ENCODE measurements around the gene CANT1.
A peak's percentile ranks its signal among the peaks of the same experiment; 100 is the strongest.

CANT1 gene

GRCh38 chr17:79009397-79010303 is at the start of gene CANT1:
CANT1 (minus strand) TSS chr17:79009764; CDS start chr17:78997622, 12,142 bp downstream.
- peak; percentile 70 to 74 for DNase-seq

- DNase-seq: no peak
Observed at GRCh38 chr17:79057737-79058385, 48.3 kb upstream of the CANT1 start.

DNA sequence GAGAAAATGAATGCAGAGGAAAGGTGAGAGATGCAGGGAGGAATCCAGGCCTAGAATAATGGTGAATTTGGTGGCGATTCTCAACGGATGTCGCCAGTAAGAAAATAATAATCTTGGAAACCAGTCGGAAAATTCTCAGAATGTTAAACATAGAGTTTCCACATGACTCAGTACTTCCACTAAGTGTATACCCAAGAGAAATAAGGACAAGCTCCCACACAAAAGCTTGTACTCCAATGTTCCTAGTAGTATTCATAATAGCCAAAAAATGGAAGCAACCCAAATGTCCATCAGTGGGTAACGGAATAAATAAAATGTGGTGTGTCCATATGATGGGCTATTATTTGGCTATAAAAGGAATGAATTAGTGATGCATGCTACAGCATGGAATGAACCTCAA is 45.6 kb upstream of the CANT1 start:
- DNase-seq: no peak

DNA sequence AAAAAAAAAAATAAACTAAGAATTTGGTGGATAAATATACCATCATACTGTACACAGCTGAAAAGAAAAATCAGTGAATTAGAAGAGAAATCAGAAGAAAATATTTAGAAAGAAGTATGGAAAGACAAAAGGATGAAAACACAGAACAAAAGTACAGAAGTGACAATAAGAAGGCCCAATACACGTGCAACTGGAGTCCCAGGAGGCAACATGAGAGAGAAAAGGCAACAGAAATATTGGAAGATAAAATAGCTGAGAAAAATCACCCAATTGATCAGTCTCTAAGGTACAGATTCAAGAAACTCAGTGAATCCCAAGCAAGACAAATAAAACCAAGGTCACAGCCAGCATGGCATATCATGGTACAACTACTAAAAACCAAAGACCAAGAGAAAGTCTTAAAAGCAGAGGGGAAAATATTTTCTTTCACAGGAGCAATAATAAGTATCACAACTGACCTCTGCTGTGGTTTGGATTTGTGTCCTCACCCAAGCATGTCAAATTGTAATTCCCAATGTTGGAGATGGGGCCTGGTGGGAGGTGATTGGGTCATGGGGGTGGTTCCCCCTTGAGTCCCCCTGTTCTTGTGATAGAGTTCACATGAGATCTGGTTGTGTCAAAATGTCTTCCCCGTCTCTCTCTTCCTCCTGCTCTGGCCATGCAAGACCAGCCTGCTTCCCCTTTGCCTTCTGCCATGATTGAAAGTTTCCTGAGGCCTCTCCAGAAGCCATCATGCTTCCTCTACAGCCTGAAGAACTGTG is 44.8 kb upstream of the CANT1 start:
- no peak for DNase-seq

DNA sequence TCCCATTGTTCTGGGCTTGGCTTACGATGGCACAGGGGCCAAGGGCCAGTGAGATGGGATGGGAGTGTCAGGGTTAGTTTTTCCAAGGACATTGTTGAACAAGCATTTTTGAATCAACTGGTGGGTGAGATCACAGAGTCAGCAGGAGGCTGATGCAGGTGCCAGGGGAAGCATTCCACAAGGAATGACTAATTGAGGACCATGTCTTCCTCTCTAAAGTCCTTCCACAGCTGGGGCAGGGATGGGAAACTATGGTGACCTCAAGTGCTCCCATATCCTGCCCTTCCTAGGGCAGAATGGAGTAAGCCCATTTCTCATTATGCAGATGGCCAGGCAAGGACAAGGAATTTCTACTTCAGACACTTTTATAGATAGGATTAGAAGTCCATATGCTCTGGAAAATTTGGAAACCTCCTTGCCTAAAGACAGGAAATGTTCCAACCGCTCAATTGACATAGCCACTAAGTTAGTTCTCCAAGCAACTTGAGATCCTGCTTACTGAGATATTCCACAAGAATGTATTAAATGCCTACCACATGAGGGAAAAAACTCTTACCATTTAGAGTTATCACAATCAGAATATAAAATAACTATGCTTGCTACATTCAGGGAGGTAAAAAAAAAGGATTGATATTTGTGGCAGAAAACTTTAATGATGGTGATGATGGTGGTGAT is 43.8 kb upstream of the CANT1 start:
- no peak for DNase-seq

- DNase-seq: no peak
Observed at GRCh38 chr17:79052131-79052530, 42.6 kb upstream of the CANT1 start.

DNA sequence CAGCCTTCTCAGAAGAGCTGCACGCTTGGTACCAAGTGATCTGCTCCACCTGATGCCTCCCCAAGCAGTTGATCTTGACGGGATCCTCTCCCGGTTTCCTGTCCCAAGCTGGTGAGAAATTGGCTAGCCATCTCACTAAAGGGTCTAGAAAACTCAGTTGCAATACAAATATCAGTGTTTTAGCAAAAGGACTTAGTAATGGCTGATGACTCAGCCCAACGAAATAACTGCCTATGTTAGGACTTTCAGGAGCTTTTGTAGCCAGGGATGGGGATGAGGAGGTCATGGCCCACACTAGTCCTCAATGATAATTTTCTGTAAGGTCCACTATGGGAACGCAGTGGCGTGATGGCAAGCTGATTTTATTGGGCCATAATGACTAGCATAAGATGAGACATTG is 41.7 kb upstream of the CANT1 start:
- no peak for DNase-seq

DNA sequence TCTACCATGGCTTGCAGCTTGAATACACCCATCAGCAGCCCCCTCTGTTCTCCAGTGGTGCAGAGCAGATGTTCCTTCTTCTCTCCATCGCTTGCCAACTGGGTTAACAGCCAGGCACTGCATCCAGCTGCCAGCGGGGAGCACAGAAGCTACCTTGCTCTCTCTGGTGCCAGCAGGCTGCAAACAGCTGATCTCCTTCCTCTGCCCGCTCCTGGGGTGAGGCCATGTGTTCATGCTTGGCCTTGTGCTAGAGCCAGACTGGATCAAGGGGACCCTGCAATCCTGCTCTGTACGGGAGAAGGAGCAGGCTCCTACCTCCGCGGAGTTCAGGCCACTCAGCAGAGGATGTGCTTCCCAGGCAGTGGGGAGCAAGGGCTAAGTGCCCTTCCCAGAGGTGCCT is 41.0 kb upstream of the CANT1 start:
- no peak for DNase-seq

GRCh38 chr17:79049821-79050220 is 40.3 kb upstream of the CANT1 start:
- DNase-seq: no peak

DNA sequence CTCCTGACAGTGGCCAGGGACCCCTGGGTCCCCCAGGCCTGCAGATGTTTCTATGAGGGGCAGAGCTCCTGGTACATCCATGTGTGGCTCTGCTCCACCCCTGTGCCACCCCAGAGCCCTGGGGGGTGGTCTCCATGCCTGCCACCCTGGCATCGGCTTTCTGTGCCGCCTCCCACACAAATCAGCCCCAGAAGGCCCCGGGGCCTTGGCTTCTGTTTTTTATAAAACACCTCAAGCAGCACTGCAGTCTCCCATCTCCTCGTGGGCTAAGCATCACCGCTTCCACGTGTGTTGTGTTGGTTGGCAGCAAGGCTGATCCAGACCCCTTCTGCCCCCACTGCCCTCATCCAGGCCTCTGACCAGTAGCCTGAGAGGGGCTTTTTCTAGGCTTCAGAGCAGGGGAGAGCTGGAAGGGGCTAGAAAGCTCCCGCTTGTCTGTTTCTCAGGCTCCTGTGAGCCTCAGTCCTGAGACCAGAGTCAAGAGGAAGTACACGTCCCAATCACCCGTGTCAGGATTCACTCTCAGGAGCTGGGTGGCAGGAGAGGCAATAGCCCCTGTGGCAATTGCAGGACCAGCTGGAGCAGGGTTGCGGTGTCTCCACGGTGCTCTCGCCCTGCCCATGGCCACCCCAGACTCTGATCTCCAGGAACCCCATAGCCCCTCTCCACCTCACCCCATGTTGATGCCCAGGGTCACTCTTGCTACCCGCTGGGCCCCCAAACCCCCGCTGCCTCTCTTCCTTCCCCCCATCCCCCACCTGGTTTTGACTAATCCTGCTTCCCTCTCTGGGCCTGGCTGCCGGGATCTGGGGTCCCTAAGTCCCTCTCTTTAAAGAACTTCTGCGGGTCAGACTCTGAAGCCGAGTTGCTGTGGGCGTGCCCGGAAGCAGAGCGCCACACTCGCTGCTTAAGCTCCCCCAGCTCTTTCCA is 39.5 kb upstream of the CANT1 start:
- no peak for DNase-seq

DNA sequence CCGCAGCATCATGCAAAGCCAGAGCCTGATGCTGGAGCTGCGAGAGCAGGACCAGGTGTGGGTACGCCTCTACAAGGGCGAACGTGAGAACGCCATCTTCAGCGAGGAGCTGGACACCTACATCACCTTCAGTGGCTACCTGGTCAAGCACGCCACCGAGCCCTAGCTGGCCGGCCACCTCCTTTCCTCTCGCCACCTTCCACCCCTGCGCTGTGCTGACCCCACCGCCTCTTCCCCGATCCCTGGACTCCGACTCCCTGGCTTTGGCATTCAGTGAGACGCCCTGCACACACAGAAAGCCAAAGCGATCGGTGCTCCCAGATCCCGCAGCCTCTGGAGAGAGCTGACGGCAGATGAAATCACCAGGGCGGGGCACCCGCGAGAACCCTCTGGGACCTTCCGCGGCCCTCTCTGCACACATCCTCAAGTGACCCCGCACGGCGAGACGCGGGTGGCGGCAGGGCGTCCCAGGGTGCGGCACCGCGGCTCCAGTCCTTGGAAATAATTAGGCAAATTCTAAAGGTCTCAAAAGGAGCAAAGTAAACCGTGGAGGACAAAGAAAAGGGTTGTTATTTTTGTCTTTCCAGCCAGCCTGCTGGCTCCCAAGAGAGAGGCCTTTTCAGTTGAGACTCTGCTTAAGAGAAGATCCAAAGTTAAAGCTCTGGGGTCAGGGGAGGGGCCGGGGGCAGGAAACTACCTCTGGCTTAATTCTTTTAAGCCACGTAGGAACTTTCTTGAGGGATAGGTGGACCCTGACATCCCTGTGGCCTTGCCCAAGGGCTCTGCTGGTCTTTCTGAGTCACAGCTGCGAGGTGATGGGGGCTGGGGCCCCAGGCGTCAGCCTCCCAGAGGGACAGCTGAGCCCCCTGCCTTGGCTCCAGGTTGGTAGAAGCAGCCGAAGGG is 38.6 kb upstream of the CANT1 start:
- no peak for DNase-seq

DNA sequence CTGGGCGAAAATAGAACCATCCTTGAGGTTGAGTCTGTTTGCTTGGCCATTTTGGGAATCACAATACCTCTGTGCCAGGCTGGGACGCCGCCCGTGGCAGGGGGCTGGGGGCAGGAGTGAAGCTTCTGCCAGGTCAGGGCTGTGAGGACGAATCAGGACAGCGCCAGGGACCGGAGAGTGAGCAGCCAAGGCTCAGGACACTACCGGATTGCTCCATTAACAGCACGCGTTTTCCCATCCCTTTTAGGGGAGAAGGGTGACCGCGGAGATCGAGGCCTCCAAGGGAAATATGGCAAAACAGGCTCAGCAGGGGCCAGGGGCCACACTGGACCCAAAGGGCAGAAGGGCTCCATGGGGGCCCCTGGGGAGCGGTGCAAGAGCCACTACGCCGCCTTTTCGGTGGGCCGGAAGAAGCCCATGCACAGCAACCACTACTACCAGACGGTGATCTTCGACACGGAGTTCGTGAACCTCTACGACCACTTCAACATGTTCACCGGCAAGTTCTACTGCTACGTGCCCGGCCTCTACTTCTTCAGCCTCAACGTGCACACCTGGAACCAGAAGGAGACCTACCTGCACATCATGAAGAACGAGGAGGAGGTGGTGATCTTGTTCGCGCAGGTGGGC is 37.8 kb upstream of the CANT1 start:
- no peak for DNase-seq

GRCh38 chr17:79046916-79047280 is 37.3 kb upstream of the CANT1 start:
- no peak for DNase-seq

DNA sequence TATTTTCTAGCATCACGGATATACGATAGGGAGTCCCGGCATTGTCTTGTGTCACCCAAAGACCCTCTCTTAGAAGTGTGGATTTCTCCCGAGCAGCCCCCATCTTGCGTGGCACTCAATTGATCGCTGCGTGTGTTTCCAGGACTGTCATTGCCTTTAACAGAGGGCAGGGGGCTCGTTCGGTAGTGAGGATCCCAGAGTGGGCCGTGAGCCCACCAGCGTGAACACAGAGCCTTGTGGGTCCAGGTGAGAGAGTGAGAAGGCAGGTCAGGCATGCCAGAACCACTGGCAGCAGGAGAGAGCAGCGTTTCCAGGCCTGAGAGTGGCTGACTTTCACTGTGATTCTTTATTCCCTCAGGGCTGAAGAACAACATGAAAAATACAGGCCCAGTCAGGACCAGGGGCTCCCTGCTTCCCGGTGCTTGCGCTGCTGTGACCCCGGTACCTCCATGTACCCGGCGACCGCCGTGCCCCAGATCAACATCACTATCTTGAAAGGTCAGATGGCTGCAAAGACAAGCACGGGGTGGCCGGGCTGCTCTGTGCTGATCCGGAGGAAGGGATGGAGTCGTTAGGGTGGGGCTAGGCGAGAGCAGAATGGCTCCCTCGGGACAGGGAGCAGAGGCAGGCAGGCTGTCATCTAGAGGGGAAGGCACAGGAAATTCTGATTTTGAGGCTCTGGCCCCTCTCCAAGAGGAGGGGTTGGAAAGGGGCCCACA is 36.8 kb upstream of the CANT1 start:
- DNase-seq: no peak

DNA sequence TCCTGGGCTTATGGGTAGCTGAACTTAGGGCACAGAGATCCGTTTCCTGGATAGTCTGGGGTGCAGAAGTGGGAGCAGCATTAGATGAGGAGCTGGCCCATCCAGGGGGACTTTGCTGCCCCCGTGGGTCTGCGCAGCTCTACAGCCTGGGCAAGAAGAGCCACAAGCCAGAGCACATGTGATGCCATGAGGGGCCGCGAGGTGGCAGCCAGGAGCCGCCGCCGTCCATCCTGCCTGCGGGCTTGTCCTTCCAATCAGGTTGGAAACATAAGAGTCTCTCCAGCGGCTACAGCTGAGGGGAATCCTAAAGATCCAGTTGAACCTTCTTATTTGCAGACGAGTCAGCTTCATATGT is 36.3 kb upstream of the CANT1 start:
- DNase-seq: peak; percentile 48 to 57

GRCh38 chr17:79045001-79045729 is 35.6 kb upstream of the CANT1 start:
- DNase-seq: no peak

DNA sequence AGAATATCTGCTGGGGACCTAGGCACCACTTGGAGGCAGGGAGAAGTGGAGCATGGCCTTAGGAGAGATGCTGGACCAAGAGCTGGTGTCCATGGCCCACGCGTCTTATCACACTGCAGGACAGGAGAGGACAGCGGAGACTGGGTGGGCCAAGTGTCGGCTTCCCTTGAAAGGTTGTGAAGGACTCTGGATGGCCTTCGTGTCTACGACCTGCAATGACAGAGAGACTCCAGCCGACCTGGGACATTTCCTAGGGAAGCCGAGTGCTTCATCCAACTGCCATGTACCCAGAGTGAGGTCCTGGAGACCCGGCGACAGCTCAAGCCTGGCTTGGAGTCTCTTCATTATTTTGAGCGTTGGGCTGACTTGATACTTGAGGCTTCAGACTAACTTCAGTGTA is 34.9 kb upstream of the CANT1 start:
- no peak for DNase-seq

- DNase-seq: no peak
Observed at GRCh38 chr17:79043931-79044320, 34.4 kb upstream of the CANT1 start.

Measured in activated CD4-positive, alpha-beta T cell treated with anti-CD3 and anti-CD28 coated beads, Interleukin-2, amount 50 U/mL, for 4 hours (primary cell).